GM12878 (cell line): ENCODE results near the gene HSPA12B. TPM values are rescaled to one million over a fixed set of nuclear protein-coding genes. Genes with fewer than 3 reads are reported as not detected.

Experiments used
- ATAC-seq: fragments of 200-7000 bp; cut with Tn5 transposase; 3 replicates; pipeline ENCODE4 v1.9.1; 2020; ENCODE audit warnings: mild to moderate bottlenecking, moderate library complexity
- BruUV-seq: library from RNA; stranded (reverse); fragments of 400-500 nt; replicated peaks from 2 replicates; lab custom pipeline; 2021; lab: Mats Ljungman, UMichigan
- CTCF ChIA-PET: fragments of 300-600 bp; sonication (Branson Sonifier 250); formaldehyde crosslinking; extraction: SDS; loops from one replicate; lab custom pipeline; 2021; ENCODE audit warnings: inconsistent platforms; lab: Yijun Ruan, JAX
- POLR2A ChIA-PET: fragments of 350-600 bp; formaldehyde crosslinking; extraction: SDS; loops from one replicate; lab custom pipeline; 2021; ENCODE audit warnings: inconsistent platforms; lab: Charles Lee
- RAD21 ChIA-PET: fragments of 300-600 bp; sonication (Branson Sonifier 250); formaldehyde crosslinking; loops from one replicate; lab custom pipeline; 2023; ENCODE audit warnings: antibody characterized with exemption; ENCODE audit not compliant: unreplicated experiment; lab: Charles Lee
- SMC1A ChIA-PET: fragments of 300-600 bp; sonication (Branson Sonifier 250); formaldehyde crosslinking; loops from one replicate; lab custom pipeline; 2023; ENCODE audit not compliant: unreplicated experiment, uncharacterized antibody; lab: Charles Lee
- DNase-seq: peaks from one replicate; pipeline ENCODE4 v3.0.0-alpha.2; 2011; ENCODE audit warnings: low read depth, low spot score
- FAIRE-seq: peaks from 3 replicates; lab custom pipeline; 2011; peaks lifted over from hg19 to GRCh38; lab: Jason Lieb, UNC
- H2AFZ ChIP-seq: 2 replicates; pipeline ENCODE4 v1.6.0; 2011; ENCODE audit warnings: low read depth, low read length, control low read depth; ENCODE audit not compliant: control insufficient read depth
- H3K27ac ChIP-seq: 2 replicates; pipeline ENCODE4 v1.5.1; 2011; ENCODE audit warnings: control low read depth; ENCODE audit not compliant: control insufficient read depth, insufficient read depth
- H3K27me3 ChIP-seq, 2 experiments: replicated peaks in 1 of 2; 2 replicates each; pipeline versions ENCODE4 v1.6.0 to v1.6.1; 2011; ENCODE audit warnings: low read length in 1 of 2; ENCODE audit not compliant: control insufficient read depth in 2 of 2, insufficient read depth in 2 of 2
- H3K36me3 ChIP-seq, 2 experiments: 2 replicates each; pipeline ENCODE4 v1.5.1; 2011; ENCODE audit warnings: low read length in 1 of 2; ENCODE audit not compliant: control insufficient read depth in 2 of 2, insufficient read depth in 2 of 2
- H3K4me1 ChIP-seq: 2 replicates; pipeline ENCODE4 v1.6.1; 2011; ENCODE audit warnings: mild to moderate bottlenecking, low read length, moderate library complexity, mixed read lengths; ENCODE audit not compliant: control insufficient read depth, insufficient read depth
- H3K4me2 ChIP-seq: 2 replicates; pipeline ENCODE4 v1.6.0; 2011; ENCODE audit warnings: control low read depth; ENCODE audit not compliant: control insufficient read depth, insufficient read depth
- H3K4me3 ChIP-seq: fragments of 200-600 bp; sonication (generic); 2 replicates; pipeline ENCODE4 v1.5.1; 2016
- H3K79me2 ChIP-seq: 2 replicates; pipeline ENCODE4 v1.6.0; 2011; ENCODE audit warnings: low read length; ENCODE audit not compliant: control insufficient read depth, insufficient read depth
- H3K9ac ChIP-seq: 2 replicates; pipeline ENCODE4 v1.8.0; 2011; ENCODE audit warnings: low read length, control low read depth, mixed read lengths; ENCODE audit not compliant: control insufficient read depth, insufficient read depth
- H3K9me3 ChIP-seq: replicated peaks from 3 replicates; pipeline ENCODE4 v1.5.1; 2011; ENCODE audit warnings: mild to moderate bottlenecking, low read length; ENCODE audit not compliant: control insufficient read depth, insufficient read depth
- H4K20me1 ChIP-seq: 2 replicates; pipeline ENCODE4 v1.6.0; 2011; ENCODE audit not compliant: control insufficient read depth, insufficient read depth
- CBFB ChIP-seq: IDR thresholded peaks from 2 replicates; pipeline ENCODE4 v1.6.1; 2016; ENCODE audit warnings: antibody characterized with exemption, low read depth
- DPF2 ChIP-seq: fragments of 450-650 bp; IDR thresholded peaks from 2 replicates; pipeline ENCODE4 v1.6.1; 2017; ENCODE audit warnings: mild to moderate bottlenecking
- EGR1 ChIP-seq, 2 experiments: IDR thresholded peaks; 1 replicate in 1 of 2; 2 replicates in 1 of 2; pipeline ENCODE4 v1.6.1; 2011 to 2012; ENCODE audit warnings: low read depth in 2 of 2, low read length in 2 of 2, borderline replicate concordance in 1 of 2, mild to moderate bottlenecking in 1 of 2, moderate library complexity in 1 of 2
- GATAD2B ChIP-seq: fragments of 450-650 bp; conservative IDR thresholded peaks from 2 replicates; pipeline ENCODE4 v1.6.1; 2017; ENCODE audit warnings: low read depth, mild to moderate bottlenecking, moderate library complexity
- KLF5 ChIP-seq: fragments of 450-650 bp; IDR thresholded peaks from 2 replicates; pipeline ENCODE4 v1.6.1; 2014; ENCODE audit warnings: mild to moderate bottlenecking; ENCODE audit not compliant: partially characterized antibody
- NFIC ChIP-seq: IDR thresholded peaks from 2 replicates; pipeline ENCODE4 v1.6.1; 2012; ENCODE audit warnings: low read depth, mild to moderate bottlenecking, inconsistent platforms, low read length, moderate library complexity
- NR2C1 ChIP-seq: fragments of 450-650 bp; IDR thresholded peaks from 2 replicates; pipeline ENCODE4 v1.6.1; 2017; ENCODE audit warnings: antibody characterized with exemption, mild to moderate bottlenecking, moderate library complexity
- RELB ChIP-seq: fragments of 450-650 bp; IDR thresholded peaks from 2 replicates; pipeline ENCODE4 v1.6.1; 2017; ENCODE audit warnings: low read depth, mild to moderate bottlenecking, moderate library complexity
- REST ChIP-seq: IDR thresholded peaks from 2 replicates; pipeline ENCODE4 v1.6.1; 2012; ENCODE audit warnings: mild to moderate bottlenecking, low read depth, low read length
- SIN3A ChIP-seq: IDR thresholded peaks from 2 replicates; pipeline ENCODE4 v1.6.1; 2012; ENCODE audit warnings: low read depth, low read length, improper control_type of control experiment
- SUPT20H ChIP-seq: IDR thresholded peaks from 2 replicates; pipeline ENCODE4 v1.6.1; 2011; ENCODE audit warnings: low read depth, mild to moderate bottlenecking, low read length, moderate library complexity, borderline replicate concordance; ENCODE audit not compliant: control insufficient read depth
- WGBS: methylation state at CpG from one replicate; pipeline ENCODE4 v1.1.6; 2016; ENCODE audit warnings: low lambda C conversion rate; ENCODE audit not compliant: insufficient replicate concordance, insufficient coverage; ENCODE audit errors: missing lambda C conversion rate; 5-methylcytosine and 5-hydroxymethylcytosine counted together
- in situ Hi-C: fragments of 300-500 bp; cut with MboI; formaldehyde crosslinking; loops from 9 replicates; pipeline ENCODE4 v1.14.3; 2018; ENCODE audit warnings: mixed read lengths
- intact Hi-C: fragments of 100-400 bp; cut with micrococcal nuclease; formaldehyde crosslinking; loops from one replicate; pipeline ENCODE4 v1.14.2; 2022; ENCODE audit not compliant: unreplicated experiment
- polyA plus RNA-seq, 11 experiments: library from polyadenylated mRNA; depleted of rRNA in 4 of 11; unstranded in 6 of 11; stranded (reverse) in 5 of 11; fragments of >200 nt; fragmentation: Nextera tagmentation in 4 of 11; fragmentation: Illumina TruSeq in 1 of 11; extraction: Ambion mirVana in 4 of 11; extraction: Trizol in 1 of 11; gene quantifications; 1 replicate in 1 of 11; 2 replicates in 10 of 11; pipeline versions ENCODE4 v1.2.1 to v1.2.3, GENCODE V29; 2011 to 2016; ENCODE audit warnings: inconsistent platforms in 2 of 11, missing spikeins in 2 of 11, low read depth in 1 of 11
- total RNA-seq, 4 experiments: library from RNA; depleted of rRNA in 3 of 4; stranded (reverse); fragments of >200 nt in 3 of 4; fragmentation: Illumina TruSeq in 1 of 4; extraction: Trizol in 1 of 4; gene quantifications; 2 replicates each; pipeline versions ENCODE4 v1.2.1 to v1.2.3, GENCODE V29; 2013 to 2021
- TF ChIP-seq, protein P1 (sequence below), 3 experiments: IDR thresholded peaks in 2 of 3; conservative IDR thresholded peaks in 1 of 3; 2 replicates each; pipeline ENCODE4 v1.5.1; 2011; ENCODE audit warnings: low read depth in 3 of 3, low read length in 3 of 3, mild to moderate bottlenecking in 3 of 3, control low read depth in 2 of 3, moderate library complexity in 2 of 3, inconsistent platforms in 1 of 3, mixed read lengths in 1 of 3; ENCODE audit not compliant: control insufficient read depth in 2 of 3, insufficient read depth in 1 of 3; ENCODE audit errors: extremely low read depth in 1 of 3
- TF ChIP-seq, protein P2 (sequence below): fragments of 150-350 bp; IDR thresholded peaks from 2 replicates; pipeline ENCODE4 v1.6.1; 2014; ENCODE audit warnings: mild to moderate bottlenecking, low read depth, low read length
- TF ChIP-seq, protein P3 (sequence below): IDR thresholded peaks from 2 replicates; pipeline ENCODE4 v1.6.1; 2011; ENCODE audit warnings: low read depth, low read length, improper control_type of control experiment, borderline replicate concordance

Gene HSPA12B
- total and polyA plus RNA-seq, 10 of the 15 experiments (the other 5 are each of a cell fraction or from before 2014, with no cell fraction given) = 0.08 TPM; not detected in 9

GRCh38 chr20:3801299-3801698, 68.8 kb downstream of the HSPA12B start:
- Histone ChIP-seq H3K79me2 (peaks cover 18% of the 10 kb centered on the region), H3K27me3 (no peaks in the 10 kb centered on the region), H3K4me1 (peaks cover 41% of the 10 kb centered on the region), H3K4me3 (no peak overlapping the region), H3K9me3 (no peaks in the 10 kb centered on the region), H2AFZ (no peak overlapping the region), H3K27ac (no peak overlapping the region), H3K9ac (no peak overlapping the region), H3K4me2 (no peak overlapping the region), H3K36me3 (peaks cover 23 to 28% of the 10 kb centered on the region in 2 experiments), H4K20me1 (no peaks in the 10 kb centered on the region)
- ChIA-PET SMC1A (interaction anchor here (0.8 to 2.3 kb wide), 3 partner anchors 12 to 42 kb away, joined by 3 to 6 read pairs (median 6); no protein-coding TSS in a partner anchor), CTCF (interaction anchor here (3.8 kb wide), 1 partner anchor 18 kb away, joined by 33 read pairs; the partner anchor contains the start of gene AP5S1), POLR2A (interaction anchor here (0.7 to 1.3 kb wide), 3 partner anchors 7 to 19 kb away, joined by 3 to 4 read pairs (median 3); partner anchors contain the start of gene AP5S1), RAD21 (no interaction called here)
- ATAC-seq (no peak), DNase-seq (no peak), FAIRE-seq (no peak)
- in situ Hi-C loops (no loop called here), intact Hi-C loops (no loop called here)
- WGBS = 74% methylated on average over 4 of the region's 4 CpGs
- no TSS peak for BruUV-seq
- TF ChIP-seq CBFB (no peak), NR2C1 (no peak), REST (no peak), GATAD2B (no peak), EGR1 (IDR thresholded peaks at IDR 0.05; ENCODE audit: borderline replicate concordance in 1 of 2, low read depth in 2 of 2, low read length in 2 of 2) (no peak), RELB (no peak), NFIC (no peak), SUPT20H (no peak), KLF5 (no peak), DPF2 (no peak), SIN3A (no peak)
- TF ChIP-seq, protein P1, sequence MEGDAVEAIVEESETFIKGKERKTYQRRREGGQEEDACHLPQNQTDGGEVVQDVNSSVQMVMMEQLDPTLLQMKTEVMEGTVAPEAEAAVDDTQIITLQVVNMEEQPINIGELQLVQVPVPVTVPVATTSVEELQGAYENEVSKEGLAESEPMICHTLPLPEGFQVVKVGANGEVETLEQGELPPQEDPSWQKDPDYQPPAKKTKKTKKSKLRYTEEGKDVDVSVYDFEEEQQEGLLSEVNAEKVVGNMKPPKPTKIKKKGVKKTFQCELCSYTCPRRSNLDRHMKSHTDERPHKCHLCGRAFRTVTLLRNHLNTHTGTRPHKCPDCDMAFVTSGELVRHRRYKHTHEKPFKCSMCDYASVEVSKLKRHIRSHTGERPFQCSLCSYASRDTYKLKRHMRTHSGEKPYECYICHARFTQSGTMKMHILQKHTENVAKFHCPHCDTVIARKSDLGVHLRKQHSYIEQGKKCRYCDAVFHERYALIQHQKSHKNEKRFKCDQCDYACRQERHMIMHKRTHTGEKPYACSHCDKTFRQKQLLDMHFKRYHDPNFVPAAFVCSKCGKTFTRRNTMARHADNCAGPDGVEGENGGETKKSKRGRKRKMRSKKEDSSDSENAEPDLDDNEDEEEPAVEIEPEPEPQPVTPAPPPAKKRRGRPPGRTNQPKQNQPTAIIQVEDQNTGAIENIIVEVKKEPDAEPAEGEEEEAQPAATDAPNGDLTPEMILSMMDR (IDR thresholded peaks at IDR 0.05 in 2 of 3, conservative IDR thresholded peaks at IDR 0.05 in 1 of 3; ENCODE audit: control insufficient read depth in 2 of 3, extremely low read depth in 1 of 3, insufficient read depth in 1 of 3, low read depth in 3 of 3, low read length in 3 of 3) = no peak
- TF ChIP-seq, protein P2, sequence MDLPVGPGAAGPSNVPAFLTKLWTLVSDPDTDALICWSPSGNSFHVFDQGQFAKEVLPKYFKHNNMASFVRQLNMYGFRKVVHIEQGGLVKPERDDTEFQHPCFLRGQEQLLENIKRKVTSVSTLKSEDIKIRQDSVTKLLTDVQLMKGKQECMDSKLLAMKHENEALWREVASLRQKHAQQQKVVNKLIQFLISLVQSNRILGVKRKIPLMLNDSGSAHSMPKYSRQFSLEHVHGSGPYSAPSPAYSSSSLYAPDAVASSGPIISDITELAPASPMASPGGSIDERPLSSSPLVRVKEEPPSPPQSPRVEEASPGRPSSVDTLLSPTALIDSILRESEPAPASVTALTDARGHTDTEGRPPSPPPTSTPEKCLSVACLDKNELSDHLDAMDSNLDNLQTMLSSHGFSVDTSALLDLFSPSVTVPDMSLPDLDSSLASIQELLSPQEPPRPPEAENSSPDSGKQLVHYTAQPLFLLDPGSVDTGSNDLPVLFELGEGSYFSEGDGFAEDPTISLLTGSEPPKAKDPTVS = no peak
- TF ChIP-seq, protein P3, sequence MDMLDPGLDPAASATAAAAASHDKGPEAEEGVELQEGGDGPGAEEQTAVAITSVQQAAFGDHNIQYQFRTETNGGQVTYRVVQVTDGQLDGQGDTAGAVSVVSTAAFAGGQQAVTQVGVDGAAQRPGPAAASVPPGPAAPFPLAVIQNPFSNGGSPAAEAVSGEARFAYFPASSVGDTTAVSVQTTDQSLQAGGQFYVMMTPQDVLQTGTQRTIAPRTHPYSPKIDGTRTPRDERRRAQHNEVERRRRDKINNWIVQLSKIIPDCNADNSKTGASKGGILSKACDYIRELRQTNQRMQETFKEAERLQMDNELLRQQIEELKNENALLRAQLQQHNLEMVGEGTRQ = no peak
